Parathyroid adenoma (tissue), 2 donors: ENCODE measurements around the gene PLCB3.
A peak's percentile ranks its signal among the peaks of the same experiment; 100 is the strongest.

ENCODE experiments used
- H2AFZ ChIP-seq: fragments of 300-600 bp; sonication (generic); one replicate; pipeline ENCODE4 v1.7.0; 2017; ENCODE audit warnings: antibody characterized with exemption, mild to moderate bottlenecking
- H3K27ac ChIP-seq: fragments of 300-600 bp; sonication (generic); one replicate; pipeline ENCODE4 v1.7.0; 2017
- H3K27me3 ChIP-seq: fragments of 300-600 bp; sonication (generic); one replicate; pipeline ENCODE4 v1.7.0; 2017; ENCODE audit warnings: low read length; ENCODE audit not compliant: control insufficient read depth, insufficient read depth
- H3K36me3 ChIP-seq: fragments of 300-600 bp; sonication (generic); one replicate; pipeline ENCODE4 v1.7.0; 2017; ENCODE audit warnings: low read length; ENCODE audit not compliant: control insufficient read depth, insufficient read depth
- H3K4me1 ChIP-seq: fragments of 300-600 bp; sonication (generic); one replicate; pipeline ENCODE4 v1.7.0; 2017; ENCODE audit warnings: control low read depth
- H3K4me2 ChIP-seq: fragments of 300-600 bp; sonication (generic); one replicate; pipeline ENCODE4 v1.7.0; 2017; ENCODE audit warnings: low read length
- H3K4me3 ChIP-seq: fragments of 300-600 bp; sonication (generic); one replicate; pipeline ENCODE4 v1.7.0; 2017; ENCODE audit warnings: low read depth, low read length
- H3K79me2 ChIP-seq: fragments of 300-600 bp; sonication (generic); one replicate; pipeline ENCODE4 v1.7.0; 2017; ENCODE audit warnings: control low read depth
- H3K9ac ChIP-seq: fragments of 300-600 bp; sonication (generic); one replicate; pipeline ENCODE4 v1.7.0; 2017; ENCODE audit warnings: mild to moderate bottlenecking
- H3K9me3 ChIP-seq: fragments of 300-600 bp; sonication (generic); one replicate; pipeline ENCODE4 v1.7.0; 2017; ENCODE audit warnings: low read length; ENCODE audit not compliant: control insufficient read depth
- TF ChIP-seq, protein P1 (sequence below): fragments of 300-600 bp; sonication (generic); IDR thresholded peaks from one replicate; pipeline ENCODE4 v1.7.0; 2017; ENCODE audit warnings: antibody characterized with exemption, mild to moderate bottlenecking
- donor health status: primary hyperparathyroidism.

The PLCB3 gene

DNA sequence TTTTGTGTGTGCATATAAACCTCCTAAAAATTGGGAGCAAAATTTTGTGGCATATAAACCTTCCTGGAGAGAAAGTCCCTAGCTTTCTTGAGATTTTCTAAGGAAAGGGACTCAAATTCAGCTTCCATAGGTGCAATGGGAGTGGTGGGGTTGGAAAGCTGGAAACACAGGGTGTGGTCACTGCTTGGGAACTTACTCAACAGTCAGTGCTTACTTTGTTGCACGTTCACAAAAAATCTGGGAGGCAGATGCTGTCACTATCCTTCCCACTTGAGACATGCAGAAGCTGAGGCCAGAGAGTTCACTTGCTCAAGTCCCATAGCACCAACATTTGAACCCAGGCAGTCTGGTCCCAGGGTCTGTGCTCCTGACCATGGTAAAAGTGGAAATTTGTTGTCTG, 44.9 kb downstream of the PLCB3 start:
- H3K4me2 ChIP-seq, result no peak overlapping the region
- H3K4me3 ChIP-seq, result no peak overlapping the region
- no peak overlapping the region for H3K9ac ChIP-seq
- H3K4me1 ChIP-seq, result peaks cover 3% of the 10 kb centered on the region
- no peaks in the 10 kb centered on the region for H3K27me3 ChIP-seq
- TF ChIP-seq, protein P1, sequence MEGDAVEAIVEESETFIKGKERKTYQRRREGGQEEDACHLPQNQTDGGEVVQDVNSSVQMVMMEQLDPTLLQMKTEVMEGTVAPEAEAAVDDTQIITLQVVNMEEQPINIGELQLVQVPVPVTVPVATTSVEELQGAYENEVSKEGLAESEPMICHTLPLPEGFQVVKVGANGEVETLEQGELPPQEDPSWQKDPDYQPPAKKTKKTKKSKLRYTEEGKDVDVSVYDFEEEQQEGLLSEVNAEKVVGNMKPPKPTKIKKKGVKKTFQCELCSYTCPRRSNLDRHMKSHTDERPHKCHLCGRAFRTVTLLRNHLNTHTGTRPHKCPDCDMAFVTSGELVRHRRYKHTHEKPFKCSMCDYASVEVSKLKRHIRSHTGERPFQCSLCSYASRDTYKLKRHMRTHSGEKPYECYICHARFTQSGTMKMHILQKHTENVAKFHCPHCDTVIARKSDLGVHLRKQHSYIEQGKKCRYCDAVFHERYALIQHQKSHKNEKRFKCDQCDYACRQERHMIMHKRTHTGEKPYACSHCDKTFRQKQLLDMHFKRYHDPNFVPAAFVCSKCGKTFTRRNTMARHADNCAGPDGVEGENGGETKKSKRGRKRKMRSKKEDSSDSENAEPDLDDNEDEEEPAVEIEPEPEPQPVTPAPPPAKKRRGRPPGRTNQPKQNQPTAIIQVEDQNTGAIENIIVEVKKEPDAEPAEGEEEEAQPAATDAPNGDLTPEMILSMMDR, result no peak
- H3K9me3 ChIP-seq, result no peaks in the 10 kb centered on the region
- H2AFZ ChIP-seq, result no peak overlapping the region
- no peaks in the 10 kb centered on the region for H3K36me3 ChIP-seq
- no peaks in the 10 kb centered on the region for H3K79me2 ChIP-seq
- H3K27ac ChIP-seq, result no peak overlapping the region

DNA sequence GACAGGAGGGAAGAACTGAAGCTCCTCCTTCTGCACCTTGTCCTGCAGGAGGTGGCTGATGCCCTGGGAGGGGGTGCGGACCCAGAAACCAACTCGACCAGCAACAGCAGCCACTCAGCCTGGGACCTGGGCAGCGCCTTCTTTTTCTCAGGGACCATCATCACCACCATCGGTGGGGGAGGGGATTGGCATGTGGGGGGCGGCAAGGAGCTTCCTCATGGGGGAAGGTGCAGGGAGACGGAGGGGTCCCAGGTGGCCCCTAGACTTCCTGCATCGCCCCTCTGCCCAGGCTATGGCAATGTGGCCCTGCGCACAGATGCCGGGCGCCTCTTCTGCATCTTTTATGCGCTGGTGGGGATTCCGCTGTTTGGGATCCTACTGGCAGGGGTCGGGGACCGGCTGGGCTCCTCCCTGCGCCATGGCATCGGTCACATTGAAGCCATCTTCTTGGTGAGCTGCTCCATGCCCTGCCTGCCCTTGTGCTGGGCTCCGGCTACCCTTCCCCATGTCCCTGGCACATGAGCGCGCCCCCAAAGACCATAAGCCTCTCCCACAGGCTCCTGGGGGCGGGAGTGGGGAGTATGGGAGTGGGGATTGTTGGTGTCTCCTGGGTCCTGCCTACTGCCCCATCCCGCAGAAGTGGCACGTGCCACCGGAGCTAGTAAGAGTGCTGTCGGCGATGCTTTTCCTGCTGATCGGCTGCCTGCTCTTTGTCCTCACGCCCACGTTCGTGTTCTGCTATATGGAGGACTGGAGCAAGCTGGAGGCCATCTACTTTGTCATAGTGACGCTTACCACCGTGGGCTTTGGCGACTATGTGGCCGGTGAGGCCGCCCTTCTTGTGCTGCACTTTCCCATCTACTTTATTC, 45.7 kb downstream of the PLCB3 start:
- H2AFZ ChIP-seq, result no peak overlapping the region
- H3K9me3 ChIP-seq, result no peaks in the 10 kb centered on the region
- H3K4me3 ChIP-seq, result no peak overlapping the region
- H3K9ac ChIP-seq, result no peak overlapping the region
- TF ChIP-seq, protein P1, result no peak
- H3K27ac ChIP-seq, result no peak overlapping the region
- no peaks in the 10 kb centered on the region for H3K79me2 ChIP-seq
- no peak overlapping the region for H3K4me2 ChIP-seq
- H3K27me3 ChIP-seq, result no peaks in the 10 kb centered on the region
- peaks cover 3% of the 10 kb centered on the region for H3K4me1 ChIP-seq
- no peaks in the 10 kb centered on the region for H3K36me3 ChIP-seq

DNA sequence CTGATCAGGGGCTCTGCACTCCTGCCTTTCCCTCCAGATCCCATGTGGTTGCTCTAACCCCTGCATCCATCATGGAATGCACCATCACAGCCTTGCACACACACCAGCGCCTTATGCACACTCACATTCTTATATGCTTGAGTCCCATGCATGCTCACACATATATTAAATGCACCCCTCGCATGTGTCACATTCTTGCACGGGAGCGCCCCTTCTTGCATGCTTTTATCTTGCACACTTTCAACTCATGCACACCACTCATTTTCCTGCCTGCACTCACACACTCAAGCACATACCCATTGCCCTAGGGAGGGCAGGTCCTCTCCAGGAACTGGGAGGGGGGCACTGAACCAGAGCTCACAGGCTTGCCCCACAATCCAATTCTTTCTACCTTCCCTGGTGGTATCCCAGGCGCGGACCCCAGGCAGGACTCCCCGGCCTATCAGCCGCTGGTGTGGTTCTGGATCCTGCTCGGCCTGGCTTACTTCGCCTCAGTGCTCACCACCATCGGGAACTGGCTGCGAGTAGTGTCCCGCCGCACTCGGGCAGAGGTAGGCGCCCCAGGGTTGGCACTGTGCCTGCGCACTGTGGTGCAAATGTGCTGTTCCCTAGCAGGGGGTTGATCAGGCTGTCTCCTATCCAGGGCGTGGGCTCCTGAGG, 46.5 kb downstream of the PLCB3 start:
- Histone ChIP-seq H3K36me3 (no peaks in the 10 kb centered on the region), H3K79me2 (no peaks in the 10 kb centered on the region), H3K9me3 (no peaks in the 10 kb centered on the region), H3K9ac (no peak overlapping the region), H3K4me1 (peaks cover 3% of the 10 kb centered on the region), H3K4me2 (no peak overlapping the region), H3K27ac (no peak overlapping the region), H3K27me3 (no peaks in the 10 kb centered on the region), H2AFZ (no peak overlapping the region), H3K4me3 (no peak overlapping the region)
- TF ChIP-seq, protein P1, result no peak

DNA sequence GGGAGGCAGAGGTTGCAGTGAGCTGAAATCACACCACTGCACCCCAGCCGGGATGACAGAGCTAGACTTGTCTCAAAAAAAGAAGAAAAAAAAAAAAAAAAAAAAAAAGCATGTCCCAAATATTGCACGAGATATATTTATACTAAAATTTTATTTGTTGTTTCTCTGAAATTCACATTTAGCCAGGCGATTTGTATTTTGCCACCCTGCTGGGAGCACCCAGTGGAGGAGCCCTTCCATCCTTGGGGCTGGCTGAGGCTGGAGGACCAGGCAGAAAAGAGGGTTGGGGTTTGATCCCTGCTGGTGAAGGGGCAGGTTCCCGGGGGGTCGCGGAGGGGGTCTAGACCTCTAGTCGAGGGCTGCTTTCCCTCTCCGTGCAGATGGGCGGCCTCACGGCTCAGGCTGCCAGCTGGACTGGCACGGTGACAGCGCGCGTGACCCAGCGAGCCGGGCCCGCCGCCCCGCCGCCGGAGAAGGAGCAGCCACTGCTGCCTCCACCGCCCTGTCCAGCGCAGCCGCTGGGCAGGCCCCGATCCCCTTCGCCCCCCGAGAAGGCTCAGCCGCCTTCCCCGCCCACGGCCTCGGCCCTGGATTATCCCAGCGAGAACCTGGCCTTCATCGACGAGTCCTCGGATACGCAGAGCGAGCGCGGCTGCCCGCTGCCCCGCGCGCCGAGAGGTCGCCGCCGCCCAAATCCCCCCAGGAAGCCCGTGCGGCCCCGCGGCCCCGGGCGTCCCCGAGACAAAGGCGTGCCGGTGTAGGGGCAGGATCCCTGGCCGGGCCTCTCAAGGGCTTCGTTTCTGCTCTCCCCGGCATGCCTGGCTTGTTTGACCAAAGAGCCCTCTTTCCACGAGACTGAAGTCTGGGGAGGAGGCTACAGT, 47.9 kb downstream of the PLCB3 start:
- H3K4me1 ChIP-seq, result peaks cover 3% of the 10 kb centered on the region
- H3K79me2 ChIP-seq, result no peaks in the 10 kb centered on the region
- TF ChIP-seq, protein P1, result no peak
- no peaks in the 10 kb centered on the region for H3K9me3 ChIP-seq
- H3K27ac ChIP-seq, result no peak overlapping the region
- H3K27me3 ChIP-seq, result no peaks in the 10 kb centered on the region
- H3K4me2 ChIP-seq, result peak overlapping the region; percentile 65
- H3K36me3 ChIP-seq, result no peaks in the 10 kb centered on the region
- no peak overlapping the region for H3K9ac ChIP-seq
- peak overlapping the region; percentile 74 for H2AFZ ChIP-seq
- H3K4me3 ChIP-seq, result peak overlapping the region; percentile 27
